Measurements from ENCODE around the gene MAPRE2.

DNA sequence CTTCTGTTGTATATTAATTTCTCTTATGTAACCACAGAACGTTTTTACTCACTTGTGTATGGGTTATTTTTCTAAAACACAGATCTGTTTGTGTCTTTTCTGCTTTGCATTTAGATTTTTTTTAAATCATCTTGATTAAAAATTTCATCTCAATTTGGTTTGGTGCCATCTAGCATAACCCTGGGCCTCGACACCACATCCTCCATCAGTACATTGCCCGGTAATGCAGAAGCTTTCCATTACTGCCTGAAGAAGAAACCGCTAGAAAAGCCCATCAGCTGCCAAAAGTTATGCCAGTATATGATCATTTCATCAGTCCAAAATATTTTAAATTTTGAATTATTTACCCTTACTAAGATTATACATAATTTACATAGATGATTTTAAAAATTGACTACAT is 26.2 kb downstream of the MAPRE2 start:
- TF ChIP-seq, protein P1, sequence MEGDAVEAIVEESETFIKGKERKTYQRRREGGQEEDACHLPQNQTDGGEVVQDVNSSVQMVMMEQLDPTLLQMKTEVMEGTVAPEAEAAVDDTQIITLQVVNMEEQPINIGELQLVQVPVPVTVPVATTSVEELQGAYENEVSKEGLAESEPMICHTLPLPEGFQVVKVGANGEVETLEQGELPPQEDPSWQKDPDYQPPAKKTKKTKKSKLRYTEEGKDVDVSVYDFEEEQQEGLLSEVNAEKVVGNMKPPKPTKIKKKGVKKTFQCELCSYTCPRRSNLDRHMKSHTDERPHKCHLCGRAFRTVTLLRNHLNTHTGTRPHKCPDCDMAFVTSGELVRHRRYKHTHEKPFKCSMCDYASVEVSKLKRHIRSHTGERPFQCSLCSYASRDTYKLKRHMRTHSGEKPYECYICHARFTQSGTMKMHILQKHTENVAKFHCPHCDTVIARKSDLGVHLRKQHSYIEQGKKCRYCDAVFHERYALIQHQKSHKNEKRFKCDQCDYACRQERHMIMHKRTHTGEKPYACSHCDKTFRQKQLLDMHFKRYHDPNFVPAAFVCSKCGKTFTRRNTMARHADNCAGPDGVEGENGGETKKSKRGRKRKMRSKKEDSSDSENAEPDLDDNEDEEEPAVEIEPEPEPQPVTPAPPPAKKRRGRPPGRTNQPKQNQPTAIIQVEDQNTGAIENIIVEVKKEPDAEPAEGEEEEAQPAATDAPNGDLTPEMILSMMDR (IDR thresholded peaks at IDR 0.05) = no peak
- TF ChIP-seq POLR2AphosphoS5 (IDR thresholded peaks at IDR 0.05) (no peak), POLR2A (IDR thresholded peaks at IDR 0.05) (no peak)

All from upper lobe of left lung (tissue), 4 donors.